Trophoblast cell (in vitro differentiated cells and primary cell): Measurements from ENCODE around the gene SPRY1.

Experiments used
- DNase-seq, 2 donors: peaks; one replicate each; pipeline ENCODE4 v3.0.0-alpha.2; 2016
- H2AFZ ChIP-seq: 2 replicates; pipeline ENCODE4 v1.6.1; 2013; ENCODE audit warnings: low read length, moderate library complexity, mild to moderate bottlenecking; ENCODE audit not compliant: insufficient read depth, poor library complexity
- H2AK5ac ChIP-seq: 2 replicates; pipeline ENCODE4 v1.6.1; 2013; ENCODE audit warnings: mild to moderate bottlenecking, low read length
- H2BK120ac ChIP-seq: 2 replicates; pipeline ENCODE4 v1.6.1; 2013; ENCODE audit warnings: low read length, mild to moderate bottlenecking, moderate library complexity; ENCODE audit not compliant: insufficient read depth, poor library complexity
- H2BK12ac ChIP-seq: 2 replicates; pipeline ENCODE4 v1.6.1; 2013; ENCODE audit warnings: mild to moderate bottlenecking, low read length, moderate library complexity
- H2BK5ac ChIP-seq: 2 replicates; pipeline ENCODE4 v1.6.1; 2013; ENCODE audit warnings: low read length, low read depth, moderate library complexity, mild to moderate bottlenecking; ENCODE audit not compliant: poor library complexity
- H3K14ac ChIP-seq: 2 replicates; pipeline ENCODE4 v1.6.1; 2013; ENCODE audit warnings: mild to moderate bottlenecking, low read length
- H3K18ac ChIP-seq: 2 replicates; pipeline ENCODE4 v1.6.1; 2013; ENCODE audit warnings: mild to moderate bottlenecking, low read length
- H3K23ac ChIP-seq: 2 replicates; pipeline ENCODE4 v1.6.1; 2013; ENCODE audit warnings: low read length
- H3K27ac ChIP-seq: 2 replicates; pipeline ENCODE4 v1.5.1; 2013; ENCODE audit warnings: low read depth, mild to moderate bottlenecking, inconsistent platforms, low read length, moderate library complexity
- H3K27me3 ChIP-seq: 2 replicates; pipeline ENCODE4 v1.6.1; 2013; ENCODE audit warnings: inconsistent platforms, mild to moderate bottlenecking, low read length, moderate library complexity; ENCODE audit not compliant: insufficient read depth
- H3K36me3 ChIP-seq, 2 experiments: 1 replicate in 1 of 2; 2 replicates in 1 of 2; pipeline ENCODE4 v1.6.1; 2013; ENCODE audit warnings: low read length in 2 of 2, mild to moderate bottlenecking in 2 of 2, moderate library complexity in 1 of 2; ENCODE audit not compliant: insufficient read depth in 2 of 2, control insufficient read depth in 1 of 2
- H3K4ac ChIP-seq: 2 replicates; pipeline ENCODE4 v1.6.1; 2013; ENCODE audit warnings: low read depth, mild to moderate bottlenecking, low read length, moderate library complexity
- H3K4me1 ChIP-seq, 2 experiments: 1 replicate in 1 of 2; 2 replicates in 1 of 2; pipeline ENCODE4 v1.6.1; 2013; ENCODE audit warnings: low read length in 2 of 2, mild to moderate bottlenecking in 2 of 2, moderate library complexity in 1 of 2; ENCODE audit not compliant: insufficient read depth in 2 of 2, control insufficient read depth in 1 of 2
- H3K4me2 ChIP-seq: 2 replicates; pipeline ENCODE4 v1.6.1; 2013; ENCODE audit warnings: inconsistent platforms, mild to moderate bottlenecking, low read length, moderate library complexity
- H3K4me3 ChIP-seq: 2 replicates; pipeline ENCODE4 v1.5.1; 2013; ENCODE audit warnings: mild to moderate bottlenecking, low read depth, low read length, inconsistent platforms
- H3K79me1 ChIP-seq: one replicate; pipeline ENCODE4 v1.6.1; 2013; ENCODE audit warnings: low read length
- H3K79me2 ChIP-seq: 2 replicates; pipeline ENCODE4 v1.6.1; 2013; ENCODE audit warnings: low read length, mild to moderate bottlenecking; ENCODE audit not compliant: control insufficient read depth, insufficient read depth, poor library complexity
- H3K9ac ChIP-seq: 2 replicates; pipeline ENCODE4 v1.6.1; 2013; ENCODE audit warnings: mild to moderate bottlenecking, low read length
- H3K9me3 ChIP-seq: 2 replicates; pipeline ENCODE4 v1.6.1; 2013; ENCODE audit warnings: low read depth, mild to moderate bottlenecking, control low read depth, inconsistent platforms, low read length; ENCODE audit not compliant: insufficient read depth
- H4K12ac ChIP-seq: 2 replicates; pipeline ENCODE4 v1.6.1; 2013; ENCODE audit warnings: low read depth, mild to moderate bottlenecking, low read length, moderate library complexity
- H4K8ac ChIP-seq: 2 replicates; pipeline ENCODE4 v1.6.1; 2013; ENCODE audit warnings: low read depth, mild to moderate bottlenecking, low read length, moderate library complexity
- H4K91ac ChIP-seq: one replicate; pipeline ENCODE4 v1.6.1; 2013; ENCODE audit warnings: low read depth, mild to moderate bottlenecking, low read length, moderate library complexity
- WGBS: extraction: QIAGEN DNeasy Blood & Tissue Kit; methylation state at CpG from one replicate; pipeline ENCODE4 v1.1.7; 2013; ENCODE audit warnings: missing lambda C conversion rate; ENCODE audit not compliant: insufficient read length, insufficient coverage; ENCODE audit errors: extremely low coverage; 5-methylcytosine and 5-hydroxymethylcytosine counted together

Gene SPRY1

DNA sequence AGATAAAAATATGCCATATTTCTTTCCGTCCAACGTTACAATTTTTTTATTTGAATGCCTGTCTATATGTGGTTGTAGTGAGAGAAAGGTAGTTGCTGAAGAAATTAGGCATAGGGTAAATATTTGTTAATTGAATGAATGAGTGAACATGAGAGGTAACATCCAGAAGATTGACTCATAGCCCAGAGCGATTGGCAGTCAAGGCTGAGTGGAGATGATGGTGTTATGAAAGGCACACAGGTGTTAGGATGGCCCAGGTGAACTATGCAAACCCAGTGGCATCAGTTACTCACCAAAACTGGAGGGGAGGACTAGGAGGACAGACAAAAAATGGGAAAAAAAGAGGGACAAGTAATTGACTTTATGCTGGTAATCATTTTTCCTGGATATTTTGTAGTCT, 31.7 kb upstream of the SPRY1 start:
- DNase-seq, result no peak
- Histone ChIP-seq H3K9ac (no peak overlapping the region), H3K4me1 (no peaks in the 10 kb centered on the region), H3K4me3 (no peak overlapping the region), H2BK5ac (no peak overlapping the region), H2BK12ac (no peak overlapping the region), H3K79me1 (no peaks in the 10 kb centered on the region), H3K9me3 (no peaks in the 10 kb centered on the region), H4K8ac (no peak overlapping the region), H3K4me2 (no peak overlapping the region), H2BK120ac (no peak overlapping the region), H3K27me3 (no peaks in the 10 kb centered on the region), H3K79me2 (no peaks in the 10 kb centered on the region), H3K23ac (no peak overlapping the region), H3K27ac (no peak overlapping the region), H3K36me3 (no peaks in the 10 kb centered on the region), H3K4ac (no peak overlapping the region), H3K14ac (no peak overlapping the region), H4K91ac (no peak overlapping the region), H4K12ac (no peak overlapping the region), H2AFZ (no peak overlapping the region), H3K18ac (no peak overlapping the region), H2AK5ac (no peak overlapping the region)
- no CpG with 5 or more reads among the region's 3 CpGs for WGBS

DNA sequence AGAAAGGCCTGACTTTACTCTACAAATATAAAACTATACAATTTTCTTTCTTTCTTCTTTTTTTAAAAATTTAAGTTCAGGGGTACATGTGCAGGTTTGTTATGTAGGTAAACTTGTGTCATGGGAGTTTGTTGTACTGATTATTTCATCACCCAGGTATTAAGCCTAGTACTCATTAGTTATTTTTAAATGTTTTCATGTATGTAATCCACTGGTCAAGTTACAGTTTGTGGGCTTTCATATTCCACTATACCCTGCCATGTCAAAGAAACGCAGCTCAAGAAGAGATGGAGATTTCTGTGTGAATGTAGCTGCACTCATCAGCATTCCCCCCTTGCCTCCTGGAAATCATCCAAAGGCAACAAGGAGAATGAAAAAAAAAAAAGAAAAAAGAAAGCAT, 31.2 kb upstream of the SPRY1 start:
- Histone ChIP-seq H2AFZ (no peak overlapping the region), H3K9ac (no peak overlapping the region), H3K27me3 (no peaks in the 10 kb centered on the region), H3K79me2 (no peaks in the 10 kb centered on the region), H3K79me1 (no peaks in the 10 kb centered on the region), H2AK5ac (no peak overlapping the region), H4K8ac (no peak overlapping the region), H3K23ac (no peak overlapping the region), H3K4ac (no peak overlapping the region), H3K14ac (no peak overlapping the region), H3K4me2 (no peak overlapping the region), H2BK12ac (no peak overlapping the region), H3K18ac (no peak overlapping the region), H3K4me3 (no peak overlapping the region), H3K27ac (no peak overlapping the region), H4K91ac (no peak overlapping the region), H3K4me1 (no peaks in the 10 kb centered on the region), H2BK5ac (no peak overlapping the region), H3K36me3 (no peaks in the 10 kb centered on the region), H2BK120ac (no peak overlapping the region), H4K12ac (no peak overlapping the region), H3K9me3 (no peaks in the 10 kb centered on the region)
- WGBS, result no CpG with 5 or more reads among the region's 1 CpG
- DNase-seq, result no peak

DNA sequence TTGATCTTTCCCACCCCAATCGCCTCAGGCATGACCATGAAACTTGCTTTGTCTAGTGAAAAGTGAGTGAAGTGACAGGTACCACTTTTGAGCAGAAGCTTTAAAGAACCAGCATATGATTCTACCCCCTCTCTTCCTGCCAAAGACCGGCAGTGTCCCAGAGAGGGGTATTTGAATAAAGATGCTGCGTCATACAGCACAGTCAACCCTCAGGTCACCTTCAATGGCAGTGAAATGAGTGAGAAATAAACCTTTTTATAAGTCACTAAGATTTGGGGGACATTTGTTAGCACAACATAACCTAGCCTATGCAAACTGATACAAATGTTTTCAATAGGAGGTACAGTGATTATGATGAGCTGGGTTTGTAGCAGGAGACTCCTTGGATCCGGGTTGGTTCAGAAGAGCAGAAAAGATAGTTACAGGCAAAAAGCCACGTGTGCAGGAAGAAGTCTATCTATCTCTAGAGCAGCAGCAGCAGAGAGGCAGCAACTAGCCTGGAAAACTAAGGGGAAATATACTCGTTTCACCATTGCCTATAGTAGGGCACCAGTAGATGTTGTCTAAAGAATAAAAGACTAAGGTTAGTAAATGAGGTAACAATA, 30.3 kb upstream of the SPRY1 start:
- Histone ChIP-seq H2BK12ac (no peak overlapping the region), H3K4me2 (no peak overlapping the region), H3K36me3 (no peaks in the 10 kb centered on the region), H3K18ac (no peak overlapping the region), H2AK5ac (no peak overlapping the region), H3K14ac (no peak overlapping the region), H4K12ac (no peak overlapping the region), H3K79me1 (no peaks in the 10 kb centered on the region), H3K79me2 (no peaks in the 10 kb centered on the region), H3K4ac (no peak overlapping the region), H3K27me3 (no peaks in the 10 kb centered on the region), H4K91ac (no peak overlapping the region), H3K4me3 (no peak overlapping the region), H2BK120ac (no peak overlapping the region), H4K8ac (no peak overlapping the region), H3K23ac (no peak overlapping the region), H2AFZ (no peak overlapping the region), H3K9me3 (no peaks in the 10 kb centered on the region), H3K9ac (no peak overlapping the region), H3K4me1 (no peaks in the 10 kb centered on the region), H2BK5ac (no peak overlapping the region), H3K27ac (no peak overlapping the region)
- no peak for DNase-seq
- WGBS, result no CpG with 5 or more reads among the region's 6 CpGs

DNA sequence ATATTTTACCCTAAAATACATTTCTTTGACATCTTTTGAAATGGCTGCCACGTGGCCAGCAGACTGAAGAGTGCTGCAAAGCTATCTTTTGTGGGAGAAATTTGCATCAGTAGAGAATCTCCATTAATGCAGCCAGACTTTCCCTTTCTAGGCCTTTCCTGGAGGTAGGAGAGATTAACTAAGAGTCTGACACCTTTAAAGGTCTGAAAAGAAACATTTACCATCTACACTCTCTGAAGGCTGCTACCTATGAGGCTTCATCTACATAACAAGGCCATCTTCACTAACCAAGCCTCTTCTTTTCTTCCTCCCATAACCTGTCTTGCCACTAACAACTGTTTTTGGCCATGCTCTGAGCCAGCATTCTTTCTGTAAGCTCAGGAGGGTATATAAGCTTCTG, 17.8 kb upstream of the SPRY1 start:
- no peak overlapping the region for H2AK5ac ChIP-seq
- H3K4me2 ChIP-seq, result no peak overlapping the region
- H3K27me3 ChIP-seq, result no peaks in the 10 kb centered on the region
- no peak for DNase-seq
- H3K36me3 ChIP-seq, result no peaks in the 10 kb centered on the region
- no peak overlapping the region for H3K27ac ChIP-seq
- H2BK5ac ChIP-seq, result no peak overlapping the region
- no peak overlapping the region for H3K23ac ChIP-seq
- no peak overlapping the region for H2BK12ac ChIP-seq
- no peak overlapping the region for H2BK120ac ChIP-seq
- H3K79me2 ChIP-seq, result no peaks in the 10 kb centered on the region
- H3K79me1 ChIP-seq, result no peaks in the 10 kb centered on the region
- WGBS, result no CpG with 5 or more reads among the region's 1 CpG
- peaks cover 0 to 4% of the 10 kb centered on the region in 2 experiments for H3K4me1 ChIP-seq
- no peak overlapping the region for H3K4me3 ChIP-seq
- H3K9me3 ChIP-seq, result no peaks in the 10 kb centered on the region
- no peak overlapping the region for H3K9ac ChIP-seq
- H4K8ac ChIP-seq, result no peak overlapping the region
- H3K4ac ChIP-seq, result no peak overlapping the region
- H2AFZ ChIP-seq, result no peak overlapping the region
- no peak overlapping the region for H3K14ac ChIP-seq
- H3K18ac ChIP-seq, result no peak overlapping the region
- H4K12ac ChIP-seq, result no peak overlapping the region
- H4K91ac ChIP-seq, result no peak overlapping the region
